ENCODE data around the gene HMGCR. TPM values are rescaled to one million over a fixed set of nuclear protein-coding genes. Genes with fewer than 3 reads are reported as not detected.

The HMGCR gene
- polyA plus RNA-seq, 12 donors, result 22.1 to 77.8 (median 33.5) TPM; not detected in 1

DNA sequence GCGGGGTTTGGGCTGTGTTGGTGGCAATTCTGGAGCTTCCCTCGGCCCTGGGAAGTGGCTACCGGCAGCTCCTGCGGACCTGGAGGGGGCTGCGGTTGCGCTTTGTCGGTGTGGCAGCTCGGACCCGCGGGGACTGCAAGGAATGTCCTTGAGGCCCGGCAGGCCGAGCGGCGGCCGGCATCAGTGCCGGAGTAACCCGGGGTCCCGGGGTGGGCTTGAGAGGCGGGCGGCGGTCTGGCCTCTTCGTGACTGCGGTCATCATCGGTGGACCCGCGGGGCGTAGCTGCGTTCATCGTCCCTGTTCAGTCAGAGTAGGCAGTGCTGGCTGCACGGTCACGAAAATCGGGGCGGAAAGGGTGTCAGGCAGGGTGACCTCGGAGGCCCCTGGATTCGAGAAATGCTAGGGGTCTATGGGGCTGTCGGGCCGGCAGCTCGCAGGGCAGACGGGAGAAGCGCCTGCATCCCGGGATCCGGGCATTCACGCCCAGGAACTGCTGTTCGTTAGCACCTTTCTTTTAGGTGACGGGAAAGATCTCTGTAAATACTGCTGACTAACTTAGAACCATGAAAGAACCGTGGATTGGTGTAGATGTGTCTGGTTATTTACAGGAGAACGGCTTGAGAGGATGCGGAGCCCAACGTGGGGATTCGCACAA, 474 bp downstream of the HMGCR start:
- peak; percentile 38 for DNase-seq

DNA sequence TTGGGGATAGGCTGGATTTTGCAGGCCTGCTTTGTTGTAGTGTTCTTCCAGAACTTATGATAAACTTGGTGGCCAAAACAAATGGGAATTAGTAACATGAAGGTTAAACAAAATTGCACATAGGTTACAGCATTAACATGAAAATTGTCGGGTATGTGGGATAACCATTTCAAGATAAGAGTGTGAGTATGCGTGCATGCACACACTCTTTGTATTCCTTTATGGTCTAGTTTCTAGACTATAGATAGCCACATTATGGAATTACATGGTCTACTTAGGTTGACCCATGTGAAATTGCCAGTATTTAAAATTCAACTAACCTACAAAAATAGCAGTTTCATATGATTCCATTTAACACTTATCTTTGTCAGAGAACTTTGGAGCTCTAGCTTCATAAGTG, 1.4 kb downstream of the HMGCR start:
- no peak for DNase-seq

DNA sequence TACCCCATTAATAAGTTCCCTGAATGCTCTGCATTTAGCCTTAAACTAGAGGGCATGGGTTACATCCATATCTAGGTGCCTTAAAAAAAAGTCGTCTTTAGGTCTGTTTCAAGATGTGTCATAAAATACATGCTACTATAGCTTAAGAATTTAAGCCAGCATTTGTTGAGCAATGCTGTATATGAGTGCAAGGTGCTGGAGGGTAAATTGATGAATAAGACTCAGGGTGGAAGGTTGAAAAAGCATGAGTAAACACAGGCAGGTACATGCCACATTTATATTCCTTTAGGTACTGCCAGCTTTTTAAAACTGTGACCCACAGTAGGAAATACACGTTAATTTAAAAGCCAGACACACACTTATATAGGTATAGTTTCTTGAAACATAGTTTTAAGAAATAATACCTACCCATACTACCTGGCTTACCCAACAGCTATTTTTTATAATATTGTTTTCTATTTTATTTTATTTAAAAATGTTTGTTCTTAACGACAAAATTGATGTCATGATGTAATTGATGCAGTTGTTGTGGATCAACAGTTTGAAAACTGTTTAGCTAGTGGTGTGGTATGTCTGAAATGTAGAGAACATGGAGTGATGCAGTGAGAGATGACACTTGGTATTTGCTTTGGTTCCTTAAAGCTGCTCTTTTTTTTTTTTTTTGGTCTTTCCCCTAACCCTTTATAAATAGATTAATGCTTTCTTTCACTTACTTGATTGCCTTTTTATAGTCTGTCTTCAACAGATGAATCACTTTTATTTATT, 3.9 kb downstream of the HMGCR start:
- DNase-seq, result no peak

DNA sequence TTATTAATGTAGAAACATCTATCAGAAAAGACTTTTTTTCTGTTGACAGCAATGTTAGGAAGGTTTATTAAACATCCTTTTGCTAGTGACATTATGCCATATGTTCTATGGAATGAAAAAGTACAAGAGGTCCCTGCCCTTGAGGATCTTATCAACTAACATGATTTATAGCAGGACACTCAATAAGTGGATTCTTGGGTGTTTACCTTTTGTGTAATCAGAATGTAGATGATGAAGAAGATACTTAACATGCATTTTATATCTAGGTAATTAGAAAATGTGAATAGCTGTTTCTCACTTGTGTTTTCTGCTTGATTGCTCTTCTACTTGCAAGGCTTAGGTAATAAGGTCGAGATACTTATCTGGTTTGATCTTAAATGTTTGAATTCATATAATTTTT, 4.9 kb downstream of the HMGCR start:
- no peak for DNase-seq

DNA sequence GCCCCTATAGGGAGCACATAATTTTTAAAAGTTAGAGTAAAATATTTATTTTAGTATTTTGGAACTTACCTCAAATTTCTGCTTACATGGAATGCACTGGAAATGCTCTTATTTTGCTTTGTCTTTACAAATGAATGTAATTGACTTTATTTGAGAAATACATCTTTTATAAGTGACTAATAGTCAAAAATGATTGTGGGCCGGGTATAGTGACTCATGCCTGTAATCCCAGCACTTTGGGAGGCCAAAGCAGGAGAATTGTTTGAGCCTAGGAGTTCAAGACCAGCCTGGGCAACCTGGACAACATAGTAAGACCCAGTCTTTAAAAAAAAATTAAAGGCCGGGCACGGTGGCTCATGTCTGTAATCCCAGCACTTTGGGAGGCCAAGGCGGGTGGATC, 5.8 kb downstream of the HMGCR start:
- DNase-seq, result no peak

DNA sequence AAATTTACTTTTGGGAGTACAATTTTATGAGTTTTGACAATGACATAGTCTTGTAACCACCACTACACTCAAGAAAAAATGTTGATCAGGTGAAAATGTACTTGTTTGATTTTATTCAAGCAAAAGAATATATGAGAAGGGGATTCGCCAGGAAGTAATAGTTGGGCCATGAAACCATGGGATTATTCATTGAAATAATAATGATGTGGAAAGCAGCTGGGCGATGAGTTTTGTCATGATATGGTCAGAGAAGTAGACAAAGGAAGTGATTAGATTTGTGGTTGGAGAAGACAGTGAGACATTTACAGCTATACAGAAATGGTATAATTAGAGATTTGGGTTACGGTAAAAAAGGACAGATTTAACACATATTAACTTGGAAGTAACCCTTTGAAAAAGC, 11.2 kb downstream of the HMGCR start:
- no peak for DNase-seq

DNA sequence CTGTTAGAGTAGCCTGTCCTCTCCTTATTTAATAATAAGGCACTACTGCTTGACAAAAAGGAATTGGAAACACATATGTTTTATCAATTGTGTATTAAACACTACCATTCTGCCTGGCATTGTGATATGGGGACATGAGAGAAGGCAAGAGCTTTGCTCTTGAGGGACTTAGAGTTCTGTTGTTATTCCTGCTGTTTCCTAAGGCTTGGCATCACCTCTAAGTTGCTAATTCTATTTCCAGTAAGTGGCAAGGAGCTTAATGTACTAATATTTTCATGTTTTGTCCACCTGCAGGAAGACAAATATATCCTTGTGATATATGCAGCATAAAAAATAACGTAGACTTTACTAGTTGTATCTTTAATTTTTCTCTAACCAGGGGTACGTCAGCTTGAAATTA, 12.6 kb downstream of the HMGCR start:
- no peak for DNase-seq

DNA sequence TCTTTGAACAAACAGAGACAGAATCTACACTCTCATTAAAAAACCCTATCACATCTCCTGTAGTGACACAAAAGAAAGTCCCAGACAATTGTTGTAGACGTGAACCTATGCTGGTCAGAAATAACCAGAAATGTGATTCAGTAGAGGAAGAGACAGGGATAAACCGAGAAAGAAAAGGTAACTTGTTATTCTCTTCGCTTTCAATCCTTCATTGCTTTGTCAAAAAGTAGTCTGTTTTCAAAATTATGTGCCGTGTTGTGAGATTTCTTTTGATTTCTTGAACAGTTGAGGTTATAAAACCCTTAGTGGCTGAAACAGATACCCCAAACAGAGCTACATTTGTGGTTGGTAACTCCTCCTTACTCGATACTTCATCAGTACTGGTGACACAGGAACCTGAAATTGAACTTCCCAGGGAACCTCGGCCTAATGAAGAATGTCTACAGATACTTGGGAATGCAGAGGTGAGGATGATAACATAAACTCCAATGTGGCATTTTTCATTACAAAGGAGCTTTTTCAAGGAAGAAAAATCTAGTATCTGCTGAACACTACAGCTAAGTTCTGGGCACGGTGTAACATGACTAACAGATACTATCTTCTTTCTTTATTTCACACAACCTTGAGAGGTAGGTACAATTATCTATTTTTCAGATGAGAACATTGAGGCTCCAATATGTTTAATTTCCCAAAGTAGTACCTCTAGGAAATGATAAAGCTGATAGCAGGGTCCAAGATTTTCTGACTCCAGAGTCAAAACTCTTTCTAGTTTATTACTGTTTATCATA, 14.3 kb downstream of the HMGCR start:
- no peak for DNase-seq

DNA sequence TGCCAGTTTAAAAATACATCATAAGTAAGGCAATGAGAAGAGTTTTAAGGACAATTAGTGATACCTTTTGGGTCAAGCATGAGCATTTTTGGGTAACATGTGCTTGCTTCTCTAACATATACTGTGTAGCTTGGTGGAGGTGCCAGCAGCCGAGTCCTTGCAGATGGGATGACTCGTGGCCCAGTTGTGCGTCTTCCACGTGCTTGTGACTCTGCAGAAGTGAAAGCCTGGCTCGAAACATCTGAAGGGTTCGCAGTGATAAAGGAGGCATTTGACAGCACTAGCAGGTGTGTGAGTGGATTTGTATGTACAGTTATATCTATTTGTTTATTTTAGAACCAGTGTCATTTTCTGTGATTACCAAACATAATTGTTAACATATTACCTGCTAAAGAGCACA, 18.2 kb downstream of the HMGCR start:
- DNase-seq, result no peak

DNA sequence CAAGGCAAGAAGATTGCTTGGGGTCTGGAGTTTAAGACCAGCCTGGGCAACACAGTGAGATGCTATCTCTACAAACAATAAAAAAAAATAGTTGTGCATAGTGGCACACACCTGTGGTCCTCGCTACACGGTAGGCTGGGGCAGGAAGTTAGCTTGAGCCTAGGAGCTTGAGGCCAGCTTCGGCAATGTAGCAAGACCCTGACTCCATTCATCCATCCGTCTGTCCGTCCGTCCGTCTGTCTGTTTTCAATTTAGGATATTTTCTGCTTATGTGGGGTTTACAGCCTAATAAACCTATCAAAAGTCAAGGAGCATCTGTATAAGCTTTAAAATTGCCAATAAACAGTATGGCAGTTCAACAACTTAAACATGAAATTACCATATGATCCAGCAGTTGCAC, 19.7 kb downstream of the HMGCR start:
- no peak for DNase-seq

DNA sequence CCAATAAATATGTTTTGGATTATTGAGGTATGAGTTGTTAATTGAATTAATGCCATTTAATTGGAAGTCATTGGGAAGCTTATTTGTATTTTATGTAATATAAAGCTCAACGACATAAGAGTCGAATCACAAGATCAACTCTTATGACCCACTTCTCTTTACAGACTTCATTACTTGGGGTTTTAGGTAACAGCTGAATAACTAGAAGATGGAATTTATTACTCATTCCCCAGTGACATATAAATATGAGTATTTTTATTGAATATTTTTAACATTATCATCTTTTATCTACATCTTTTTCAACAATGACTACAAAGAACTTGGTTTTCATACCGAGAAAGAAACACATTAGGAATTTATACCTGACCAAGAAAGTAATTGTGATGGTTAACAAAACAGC, 21.1 kb downstream of the HMGCR start:
- no peak for DNase-seq

DNA sequence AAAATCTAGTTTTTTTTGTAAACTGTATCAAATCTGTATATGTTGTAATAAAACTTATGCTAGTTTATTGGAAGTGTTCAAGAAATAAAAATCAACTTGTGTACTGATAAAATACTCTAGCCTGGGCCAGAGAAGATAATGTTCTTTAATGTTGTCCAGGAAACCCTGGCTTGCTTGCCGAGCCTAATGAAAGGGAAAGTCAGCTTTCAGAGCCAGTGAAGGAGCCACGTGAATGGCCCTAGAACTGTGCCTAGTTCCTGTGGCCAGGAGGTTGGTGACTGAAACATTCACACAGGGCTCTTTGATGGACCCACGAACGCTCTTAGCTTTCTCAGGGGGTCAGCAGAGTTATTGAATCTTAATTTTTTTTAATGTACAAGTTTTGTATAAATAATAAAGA, 24.3 kb downstream of the HMGCR start:
- no peak for DNase-seq

DNA sequence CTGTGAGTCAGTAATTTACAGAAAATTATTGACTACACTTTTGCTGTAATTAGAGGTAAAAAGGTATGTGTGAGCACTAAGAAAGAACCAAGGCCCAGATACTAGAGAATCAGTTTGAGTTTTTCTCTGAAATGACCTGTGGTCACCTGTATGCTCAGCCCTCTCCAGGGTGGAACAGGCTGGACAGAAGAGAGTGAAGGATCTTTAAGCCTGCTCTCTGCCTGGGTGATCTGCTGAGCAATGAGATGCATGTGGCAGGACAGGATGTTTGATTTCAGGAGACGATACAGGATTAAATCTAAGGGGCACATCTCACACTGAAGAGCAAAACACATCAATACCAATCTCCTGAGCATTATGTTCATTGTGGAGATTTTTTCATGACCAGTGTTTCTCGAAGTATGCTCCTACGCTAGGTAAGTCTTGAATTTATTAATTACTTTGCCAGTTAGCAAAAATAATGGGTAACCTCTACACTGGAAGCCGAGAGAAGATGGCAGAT, 25.5 kb downstream of the HMGCR start:
- no peak for DNase-seq

DNA sequence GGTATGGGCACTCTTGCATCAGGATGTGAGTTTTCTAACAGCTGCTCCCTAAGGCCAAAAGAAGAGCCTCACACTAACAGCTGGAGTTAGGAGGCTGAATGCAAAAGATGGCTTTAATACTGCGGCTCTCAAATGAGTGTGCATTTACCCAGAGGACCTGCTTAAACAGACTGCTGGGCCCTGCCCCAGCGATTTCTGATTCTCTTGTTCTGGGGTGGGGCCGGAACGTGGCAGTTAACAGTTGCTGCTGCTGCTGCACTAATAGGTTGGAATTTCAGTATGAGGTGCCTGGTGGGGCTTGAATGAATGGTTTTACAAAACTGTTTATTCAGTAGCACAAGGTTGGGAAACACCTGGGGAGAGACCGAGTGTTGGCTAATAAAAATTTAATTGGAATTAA, 26.1 kb downstream of the HMGCR start:
- DNase-seq, result no peak

DNA sequence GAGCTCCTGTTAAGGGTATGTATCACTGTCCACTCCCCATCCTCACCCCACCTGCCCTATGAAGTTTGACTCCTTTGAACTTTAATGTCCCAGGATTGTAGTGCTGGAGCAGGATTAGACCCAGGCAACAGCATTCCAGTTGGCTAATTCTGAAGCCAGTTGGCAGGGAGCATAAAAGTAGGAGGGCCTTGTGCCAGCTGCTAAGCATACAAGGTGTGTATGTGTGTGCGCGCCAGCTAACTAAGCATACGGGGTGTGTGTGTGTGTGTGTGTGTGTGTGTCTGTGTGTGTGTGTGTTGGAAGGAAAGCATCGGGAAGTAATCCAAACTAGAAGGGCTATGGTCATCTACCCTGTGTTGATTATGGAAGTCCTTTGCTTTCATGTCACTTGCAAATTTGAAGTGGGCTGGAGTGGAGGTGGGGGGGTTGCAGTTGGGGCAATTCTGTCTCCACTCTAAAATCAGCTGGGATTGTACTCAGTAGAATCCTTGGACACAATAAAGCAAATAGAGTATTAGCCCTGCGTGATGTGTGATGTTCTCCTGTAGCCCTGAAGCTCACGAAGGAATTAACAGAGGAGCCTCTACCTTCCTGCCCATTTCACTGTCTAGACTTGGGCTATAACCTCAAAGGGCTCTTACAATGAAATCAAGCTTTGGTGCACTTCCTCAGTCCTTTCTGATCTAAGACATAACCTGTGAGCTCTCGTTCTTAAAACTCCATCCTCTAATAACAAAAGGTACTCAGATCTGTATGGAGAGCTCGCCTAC, 26.9 kb downstream of the HMGCR start:
- no peak for DNase-seq

DNA sequence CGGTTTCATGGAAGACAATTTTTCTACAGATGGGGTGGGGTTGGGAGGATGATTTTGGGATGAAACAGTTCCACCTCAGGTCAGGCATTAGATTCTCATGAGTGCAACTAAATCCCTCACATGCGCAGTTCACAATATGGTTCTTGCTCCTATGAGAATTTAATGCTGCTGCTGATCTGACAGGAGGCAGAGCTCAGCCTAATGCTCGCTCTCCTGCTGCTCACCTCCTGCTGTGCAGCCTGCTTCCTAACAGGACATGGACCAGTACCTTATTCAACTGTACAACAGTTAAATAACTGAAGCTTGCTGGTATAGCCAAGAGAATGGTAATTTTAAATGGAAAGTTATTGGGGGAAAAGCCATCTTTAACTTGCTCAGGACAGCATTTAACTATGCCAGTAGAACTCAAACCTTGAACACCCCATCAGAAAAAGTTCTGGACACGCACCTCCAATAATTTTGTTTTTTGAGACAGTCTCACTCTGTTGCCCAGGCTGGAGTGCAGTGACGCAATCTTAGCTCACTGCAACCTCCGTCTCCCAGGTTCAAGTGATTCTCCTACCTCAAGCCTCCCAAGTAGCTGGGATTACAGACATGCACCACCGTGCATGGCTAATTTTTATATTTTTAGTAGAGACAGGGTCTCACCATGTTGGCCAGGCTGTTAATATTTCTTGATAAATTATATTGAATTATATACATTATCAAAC, 27.7 kb downstream of the HMGCR start:
- DNase-seq, result no peak

DNA sequence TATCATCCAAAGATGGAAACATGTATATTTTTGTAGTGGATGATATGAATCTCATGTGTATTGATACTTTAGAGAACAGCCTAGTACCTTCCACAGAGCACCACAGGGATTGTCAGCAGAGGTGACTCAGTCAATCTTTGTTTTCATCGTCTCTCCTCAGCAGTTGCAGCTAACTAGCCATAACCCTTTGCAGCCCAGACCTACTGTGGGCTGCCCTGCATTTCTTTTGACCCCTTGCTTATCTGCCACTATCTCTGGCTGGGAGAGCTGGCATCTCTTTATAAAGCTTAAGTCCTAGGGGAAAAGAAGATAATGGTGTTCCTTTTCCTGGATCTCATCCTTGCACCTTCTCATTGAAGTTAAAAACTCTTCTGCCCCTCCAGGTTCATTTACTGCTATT, 28.7 kb downstream of the HMGCR start:
- no peak for DNase-seq

DNA sequence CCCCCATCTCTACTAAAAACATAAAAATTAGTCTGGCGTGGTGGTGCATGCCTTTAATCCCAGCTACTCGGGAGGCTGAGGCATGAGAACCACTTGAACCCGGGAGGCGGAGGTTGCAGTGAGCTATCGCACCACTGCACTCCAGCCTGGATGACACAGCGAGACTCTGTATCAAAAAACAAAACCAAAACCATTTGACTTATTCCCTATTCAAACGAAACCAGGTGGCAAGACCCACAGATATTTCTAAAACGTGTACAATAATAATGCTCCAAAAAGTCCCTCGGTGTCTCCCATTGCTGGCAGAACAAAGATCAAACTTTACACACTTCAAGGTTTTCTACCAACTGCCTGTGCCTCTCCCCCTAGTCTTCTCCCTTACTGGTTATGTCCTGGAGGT, 29.8 kb downstream of the HMGCR start:
- no peak for DNase-seq

DNA sequence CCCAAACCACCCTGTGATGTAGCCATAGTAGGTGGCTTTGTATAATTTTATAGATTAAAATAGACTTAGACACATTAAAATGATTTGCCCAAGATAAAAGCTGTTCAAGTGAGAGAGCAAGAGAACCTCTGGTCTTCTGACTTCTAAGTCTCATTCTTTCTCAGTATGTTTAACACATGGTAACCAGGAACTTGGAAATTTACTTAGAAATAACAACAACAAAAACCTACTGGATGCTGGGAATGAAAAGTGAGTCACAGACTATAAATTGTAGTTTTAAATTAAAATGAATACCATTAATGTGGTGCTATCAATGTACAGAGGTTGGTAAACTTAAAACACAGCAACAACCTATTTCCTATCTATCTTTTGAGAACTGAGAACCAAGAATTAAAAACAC, 30.4 kb downstream of the HMGCR start:
- DNase-seq, result no peak

DNA sequence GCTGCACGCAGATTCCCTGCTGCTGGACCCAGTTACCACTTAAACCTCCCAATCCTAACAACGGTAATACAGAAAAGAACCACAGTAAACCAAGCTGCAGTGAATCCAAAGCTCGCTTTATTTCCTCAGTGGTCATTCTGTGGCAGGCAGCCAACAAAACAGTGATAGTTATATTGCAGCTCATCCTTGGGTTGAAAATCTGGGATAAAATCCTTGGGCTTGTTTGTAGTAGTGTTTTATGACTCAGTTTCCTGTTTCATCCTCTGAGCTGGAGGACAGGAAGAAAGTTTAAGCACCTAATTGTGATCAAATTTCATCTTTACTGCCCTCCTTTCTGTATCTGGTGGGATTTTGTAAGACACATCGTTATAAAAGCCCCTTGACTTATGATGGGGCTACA, 31.4 kb downstream of the HMGCR start:
- DNase-seq, result no peak

DNA sequence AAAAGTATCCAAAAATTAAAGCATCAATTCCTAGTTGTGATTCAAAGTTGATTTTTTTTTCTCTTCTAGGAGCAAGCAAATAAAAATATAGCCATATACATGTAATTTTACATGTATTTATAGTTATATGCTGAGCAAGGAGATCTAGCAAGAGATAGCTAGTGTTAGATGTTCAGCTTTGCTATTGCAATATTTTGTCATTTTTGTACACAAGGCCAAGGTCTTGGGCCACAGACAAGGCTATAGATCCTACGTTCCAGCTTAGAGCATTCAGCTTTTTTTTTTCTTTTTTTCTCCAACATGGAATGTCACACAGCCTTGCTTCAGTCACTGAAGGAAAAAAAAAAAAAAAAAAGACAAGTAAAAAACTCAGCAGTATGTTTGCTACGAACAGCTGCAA, 36.8 kb downstream of the HMGCR start:
- DNase-seq, result no peak

Data from muscle of arm (tissue), 12 donors.